Keratinocyte (primary cell): Measurements from ENCODE around the gene MOB2. TPM values are rescaled to one million over a fixed set of nuclear protein-coding genes. Genes with fewer than 3 reads are reported as not detected.

Experiments
- DNase-seq: peaks from one replicate; pipeline ENCODE4 v3.0.0-alpha.2; 2011; ENCODE audit warnings: low read depth, missing footprints, low spot score
- FAIRE-seq: peaks from 2 replicates; lab custom pipeline; 2011; peaks lifted over from hg19 to GRCh38; lab: Jason Lieb, UNC
- H2AFZ ChIP-seq: 2 replicates; pipeline ENCODE4 v1.6.0; 2012; ENCODE audit warnings: low read length, control low read depth, inconsistent platforms; ENCODE audit not compliant: control insufficient read depth
- H3K27ac ChIP-seq: 2 replicates; pipeline ENCODE4 v1.5.1; 2011; ENCODE audit warnings: low read length; ENCODE audit not compliant: control insufficient read depth, insufficient read depth
- H3K27me3 ChIP-seq: 3 replicates; pipeline ENCODE4 v1.6.0; 2011; ENCODE audit warnings: low read length; ENCODE audit not compliant: control insufficient read depth, insufficient read depth; ENCODE audit errors: extremely low read depth
- H3K36me3 ChIP-seq, 2 experiments: 2 replicates in 1 of 2; 3 replicates in 1 of 2; pipeline ENCODE4 v1.5.1; 2011; ENCODE audit warnings: low read length in 2 of 2, mild to moderate bottlenecking in 1 of 2; ENCODE audit not compliant: control insufficient read depth in 2 of 2, insufficient read depth in 2 of 2; ENCODE audit errors: extremely low read depth in 1 of 2
- H3K4me1 ChIP-seq: 3 replicates; pipeline ENCODE4 v1.5.1; 2011; ENCODE audit warnings: low read length; ENCODE audit not compliant: control insufficient read depth, insufficient read depth; ENCODE audit errors: extremely low read depth
- H3K4me2 ChIP-seq: 3 replicates; pipeline ENCODE4 v1.6.0; 2011; ENCODE audit warnings: low read depth, low read length; ENCODE audit not compliant: control insufficient read depth, insufficient read depth; ENCODE audit errors: extremely low read depth
- H3K4me3 ChIP-seq, 3 experiments: fragments of 200-600 bp in 1 of 3; sonication (generic) in 1 of 3; 2 replicates in 2 of 3; 3 replicates in 1 of 3; pipeline ENCODE4 v1.5.1; 2011 to 2016; ENCODE audit warnings: low read length in 3 of 3, mild to moderate bottlenecking in 3 of 3, control low read depth in 2 of 3, inconsistent platforms in 1 of 3, low read depth in 1 of 3, mixed read lengths in 1 of 3, mixed run types in 1 of 3, moderate library complexity in 1 of 3; ENCODE audit not compliant: control insufficient read depth in 2 of 3, insufficient read depth in 2 of 3; ENCODE audit errors: extremely low read depth in 1 of 3
- H3K79me2 ChIP-seq: 2 replicates; pipeline ENCODE4 v1.6.0; 2012; ENCODE audit warnings: low read length; ENCODE audit not compliant: control insufficient read depth, insufficient read depth
- H3K9ac ChIP-seq: 3 replicates; pipeline ENCODE4 v1.6.0; 2011; ENCODE audit warnings: low read length; ENCODE audit not compliant: control insufficient read depth, insufficient read depth; ENCODE audit errors: extremely low read depth
- H3K9me1 ChIP-seq: 3 replicates; pipeline ENCODE4 v1.6.0; 2011; ENCODE audit warnings: low read length; ENCODE audit not compliant: control insufficient read depth, insufficient read depth; ENCODE audit errors: extremely low read depth
- H3K9me3 ChIP-seq: 2 replicates; pipeline ENCODE4 v1.5.1; 2012; ENCODE audit warnings: low read depth, low read length; ENCODE audit not compliant: control insufficient read depth
- H4K20me1 ChIP-seq: 3 replicates; pipeline ENCODE4 v1.6.0; 2011; ENCODE audit warnings: low read length; ENCODE audit not compliant: control insufficient read depth, insufficient read depth; ENCODE audit errors: extremely low read depth
- EZH2 ChIP-seq: IDR thresholded peaks from one replicate; pipeline ENCODE4 v1.6.1; 2012; ENCODE audit warnings: inconsistent platforms, mild to moderate bottlenecking, low read length, moderate library complexity
- dilution Hi-C: fragments of 300-500 bp; cut with MboI; formaldehyde crosslinking; loops from one replicate; pipeline ENCODE4 v1.7.0; 2020; ENCODE audit warnings: low sequenced_read_pairs; ENCODE audit not compliant: extremely low pct_ligation_motif_present
- polyA plus RNA-seq, 5 experiments: library from polyadenylated mRNA; depleted of rRNA in 3 of 5; stranded (reverse) in 3 of 5; stranded (forward) in 1 of 5; unstranded in 1 of 5; fragments of >200 nt; gene quantifications; 1 replicate in 1 of 5; 2 replicates in 3 of 5; 3 replicates in 1 of 5; pipeline versions ENCODE4 v1.2.1 to v1.2.3, GENCODE V29; 2011 to 2012; ENCODE audit warnings: missing spikeins in 2 of 5, low read depth in 1 of 5, low replicate concordance in 1 of 5
- TF ChIP-seq, protein P1 (sequence below), 3 experiments: IDR thresholded peaks in 1 of 3; conservative IDR thresholded peaks in 1 of 3; optimal IDR thresholded peaks in 1 of 3; 2 replicates in 2 of 3; 3 replicates in 1 of 3; pipeline versions ENCODE3 to v1.5.1; 2011; ENCODE audit warnings: low read length in 3 of 3, mild to moderate bottlenecking in 3 of 3, moderate library complexity in 2 of 3, control low read depth in 1 of 3, inconsistent platforms in 1 of 3; ENCODE audit not compliant: insufficient read depth in 2 of 3; ENCODE audit errors: extremely low read depth in 1 of 3

Gene MOB2
- polyA plus RNA-seq, 1 donor (not counting 4 experiments of a cell fraction or from before 2014, with no cell fraction given): 37.7 TPM

- H3K9ac ChIP-seq: no peak overlapping the region
- H3K27ac ChIP-seq: no peak overlapping the region
- no peaks in the 10 kb centered on the region for H3K79me2 ChIP-seq
- no peak for DNase-seq
- H3K9me3 ChIP-seq: peaks cover 7% of the 10 kb centered on the region
- H2AFZ ChIP-seq: no peak overlapping the region
- no peak overlapping the region for H3K4me3 ChIP-seq
- H3K9me1 ChIP-seq: no peaks in the 10 kb centered on the region
- TF ChIP-seq, protein P1, sequence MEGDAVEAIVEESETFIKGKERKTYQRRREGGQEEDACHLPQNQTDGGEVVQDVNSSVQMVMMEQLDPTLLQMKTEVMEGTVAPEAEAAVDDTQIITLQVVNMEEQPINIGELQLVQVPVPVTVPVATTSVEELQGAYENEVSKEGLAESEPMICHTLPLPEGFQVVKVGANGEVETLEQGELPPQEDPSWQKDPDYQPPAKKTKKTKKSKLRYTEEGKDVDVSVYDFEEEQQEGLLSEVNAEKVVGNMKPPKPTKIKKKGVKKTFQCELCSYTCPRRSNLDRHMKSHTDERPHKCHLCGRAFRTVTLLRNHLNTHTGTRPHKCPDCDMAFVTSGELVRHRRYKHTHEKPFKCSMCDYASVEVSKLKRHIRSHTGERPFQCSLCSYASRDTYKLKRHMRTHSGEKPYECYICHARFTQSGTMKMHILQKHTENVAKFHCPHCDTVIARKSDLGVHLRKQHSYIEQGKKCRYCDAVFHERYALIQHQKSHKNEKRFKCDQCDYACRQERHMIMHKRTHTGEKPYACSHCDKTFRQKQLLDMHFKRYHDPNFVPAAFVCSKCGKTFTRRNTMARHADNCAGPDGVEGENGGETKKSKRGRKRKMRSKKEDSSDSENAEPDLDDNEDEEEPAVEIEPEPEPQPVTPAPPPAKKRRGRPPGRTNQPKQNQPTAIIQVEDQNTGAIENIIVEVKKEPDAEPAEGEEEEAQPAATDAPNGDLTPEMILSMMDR (optimal IDR thresholded peaks at IDR 0.05 in 1 of 3, IDR thresholded peaks at IDR 0.05 in 1 of 3, conservative IDR thresholded peaks at IDR 0.05 in 1 of 3; ENCODE audit: extremely low read depth in 1 of 3, insufficient read depth in 2 of 3, low read length in 3 of 3): no peak
- no peak for TF ChIP-seq EZH2
- FAIRE-seq: no peak
- no peak overlapping the region for H3K4me2 ChIP-seq
- H3K27me3 ChIP-seq: no peaks in the 10 kb centered on the region
- no peaks in the 10 kb centered on the region for H4K20me1 ChIP-seq
- H3K36me3 ChIP-seq: no peaks in the 10 kb centered on the region
- dilution Hi-C loops: no loop called here
- H3K4me1 ChIP-seq: no peaks in the 10 kb centered on the region
These were observed 57.7 kb downstream of the MOB2 start for GRCh38 chr11:1428762-1429316.

GRCh38 chr11:1425439-1425838 lies 61.1 kb downstream of the MOB2 start:
- TF ChIP-seq, protein P1 (optimal IDR thresholded peaks at IDR 0.05 in 1 of 3, IDR thresholded peaks at IDR 0.05 in 1 of 3, conservative IDR thresholded peaks at IDR 0.05 in 1 of 3; ENCODE audit: extremely low read depth in 1 of 3, insufficient read depth in 2 of 3, low read length in 3 of 3): no peak
- TF ChIP-seq EZH2: no peak
- H3K79me2 ChIP-seq: no peaks in the 10 kb centered on the region
- no peak overlapping the region for H3K4me3 ChIP-seq
- no peaks in the 10 kb centered on the region for H3K9me1 ChIP-seq
- H2AFZ ChIP-seq: no peak overlapping the region
- dilution Hi-C loops: no loop called here
- H3K9me3 ChIP-seq: peaks cover 11% of the 10 kb centered on the region
- DNase-seq: no peak
- H3K27me3 ChIP-seq: no peaks in the 10 kb centered on the region
- H3K9ac ChIP-seq: no peak overlapping the region
- no peak overlapping the region for H3K4me2 ChIP-seq
- no peaks in the 10 kb centered on the region for H4K20me1 ChIP-seq
- H3K36me3 ChIP-seq: no peaks in the 10 kb centered on the region
- H3K27ac ChIP-seq: no peak overlapping the region
- no peaks in the 10 kb centered on the region for H3K4me1 ChIP-seq
- no peak for FAIRE-seq
